ENCODE results near the gene ZMYND19. TPM values are rescaled to one million over a fixed set of nuclear protein-coding genes. Genes with fewer than 3 reads are reported as not detected.

ZMYND19 gene
- total and polyA plus RNA-seq, 2 of the 4 experiments (the other 2 are of a cell fraction) = 14.3 to 21.4 TPM

GRCh38 chr9:137619240-137620047 lies 29.1 kb upstream of the ZMYND19 start:
- intact Hi-C loops (cut with micrococcal nuclease) = no loop called here
- peak overlapping the region; percentile 26 for H3K23ac ChIP-seq (ENCODE audit: low read depth, low read length)
- H2BK5ac ChIP-seq (ENCODE audit: low read depth, low read length, poor library complexity, severe bottlenecking) = peak overlapping the region; percentile 57
- no peak overlapping the region for H2BK15ac ChIP-seq (ENCODE audit: low read depth, low read length)
- H2AFZ ChIP-seq (replicated peaks; ENCODE audit: low read length, poor library complexity) = peak overlapping the region; percentile 87
- H3K27ac ChIP-seq (ENCODE audit: insufficient read depth, low read length) = peak overlapping the region; percentile 95
- H3K4me1 ChIP-seq (ENCODE audit: control insufficient read depth, insufficient read depth, low read length) = peaks cover 11% of the 10 kb centered on the region
- H4K5ac ChIP-seq (ENCODE audit: low read depth, low read length) = peak overlapping the region; percentile 1; the same call in 1 of the 2 replicates
- H2AK9ac ChIP-seq (replicated peaks; ENCODE audit: low read depth, low read length, poor library complexity) = peak overlapping the region; percentile 93
- no peaks in the 10 kb centered on the region for H3K9me3 ChIP-seq (ENCODE audit: control insufficient read depth, insufficient read depth, low read length)
- peak overlapping the region; percentile 6 for H2AK5ac ChIP-seq (ENCODE audit: low read depth, low read length)
- peak overlapping the region; percentile 13 to 57; a peak in 1 of 4 replicates for H4K8ac ChIP-seq (ENCODE audit: low read depth in 2 of 2, low read length in 2 of 2)
- peak; percentile 15 for ATAC-seq (ENCODE audit: low read depth)
- peaks cover 14% of the 10 kb centered on the region for H3K9me1 ChIP-seq (ENCODE audit: insufficient read depth, low read length)
- peaks cover 54% of the 10 kb centered on the region for H4K20me1 ChIP-seq (ENCODE audit: insufficient read depth, low read length)
- H3K36me3 ChIP-seq (ENCODE audit: control insufficient read depth, insufficient read depth, low read length) = peaks cover 23% of the 10 kb centered on the region
- peak overlapping the region; percentile 59 for H3K14ac ChIP-seq (replicated peaks; ENCODE audit: low read depth, low read length)
- in situ Hi-C loops (cut with MboI; ENCODE audit: low sequenced_read_pairs) = no loop called here
- H3K4ac ChIP-seq (ENCODE audit: low read depth, low read length) = peak overlapping the region; percentile 67
- no peak overlapping the region for H2BK20ac ChIP-seq (ENCODE audit: low read depth, low read length)
- peak; percentile 36 for DNase-seq
- ChIA-PET POLR2A (ENCODE audit: unreplicated experiment) (no interaction called here), CTCF (no interaction called here)
- H3K56ac ChIP-seq (ENCODE audit: extremely low read depth, insufficient read depth, low read length) = peak overlapping the region; percentile 55
- 0% methylated on average over 37 of the region's 58 CpGs; no CpG with 5 or more reads in 1 of the 2 experiments for WGBS, 2 experiments (ENCODE audit: extremely low coverage in 2 of 2, insufficient read length in 1 of 2)
- H3K18ac ChIP-seq (ENCODE audit: low read depth, low read length) = peak overlapping the region; percentile 70; the same call in 1 of the 2 replicates
- H3K79me1 ChIP-seq (ENCODE audit: low read depth in 1 of 2, low read length in 2 of 2) = peaks cover 22 to 65% of the 10 kb centered on the region in 2 experiments
- H2BK120ac ChIP-seq (ENCODE audit: low read depth, low read length) = no peak overlapping the region
- H3K27me3 ChIP-seq (ENCODE audit: control insufficient read depth, insufficient read depth, low read length) = no peaks in the 10 kb centered on the region
- dilution Hi-C loops (cut with HindIII; ENCODE audit: low sequenced_read_pairs, unreplicated experiment) = no loop called here
- H3K4me2 ChIP-seq (ENCODE audit: low read depth, low read length) = peak overlapping the region; percentile 99
- no peak for TF ChIP-seq RCOR1 (IDR thresholded peaks at IDR 0.05; ENCODE audit: insufficient replicate concordance, low read length)
- TF ChIP-seq MXI1 (IDR thresholded peaks at IDR 0.05; ENCODE audit: borderline replicate concordance, low read depth, low read length) = peak; percentile 92
- no peak overlapping the region; the same call in none of the 2 replicates for H4K91ac ChIP-seq (ENCODE audit: insufficient read depth, low read depth, low read length)
- H3K9ac ChIP-seq (ENCODE audit: low read depth, low read length) = peak overlapping the region; percentile 100
- BruUV-seq (replicated peaks) = no TSS peak
- H3K4me3 ChIP-seq (ENCODE audit: insufficient read depth, low read depth, low read length) = peak overlapping the region; percentile 93
